Keratinocyte (primary cell): ENCODE results near the gene MGAT5. TPM values are rescaled to one million over a fixed set of nuclear protein-coding genes. Genes with fewer than 3 reads are reported as not detected.

Experiments
- DNase-seq: peaks from one replicate; pipeline ENCODE4 v3.0.0-alpha.2; 2011; ENCODE audit warnings: low read depth, missing footprints, low spot score
- FAIRE-seq: peaks from 2 replicates; lab custom pipeline; 2011; peaks lifted over from hg19 to GRCh38; lab: Jason Lieb, UNC
- H2AFZ ChIP-seq: 2 replicates; pipeline ENCODE4 v1.6.0; 2012; ENCODE audit warnings: low read length, control low read depth, inconsistent platforms; ENCODE audit not compliant: control insufficient read depth
- H3K27ac ChIP-seq: 2 replicates; pipeline ENCODE4 v1.5.1; 2011; ENCODE audit warnings: low read length; ENCODE audit not compliant: control insufficient read depth, insufficient read depth
- H3K27me3 ChIP-seq: 3 replicates; pipeline ENCODE4 v1.6.0; 2011; ENCODE audit warnings: low read length; ENCODE audit not compliant: control insufficient read depth, insufficient read depth; ENCODE audit errors: extremely low read depth
- H3K36me3 ChIP-seq, 2 experiments: 2 replicates in 1 of 2; 3 replicates in 1 of 2; pipeline ENCODE4 v1.5.1; 2011; ENCODE audit warnings: low read length in 2 of 2, mild to moderate bottlenecking in 1 of 2; ENCODE audit not compliant: control insufficient read depth in 2 of 2, insufficient read depth in 2 of 2; ENCODE audit errors: extremely low read depth in 1 of 2
- H3K4me1 ChIP-seq: 3 replicates; pipeline ENCODE4 v1.5.1; 2011; ENCODE audit warnings: low read length; ENCODE audit not compliant: control insufficient read depth, insufficient read depth; ENCODE audit errors: extremely low read depth
- H3K4me2 ChIP-seq: 3 replicates; pipeline ENCODE4 v1.6.0; 2011; ENCODE audit warnings: low read depth, low read length; ENCODE audit not compliant: control insufficient read depth, insufficient read depth; ENCODE audit errors: extremely low read depth
- H3K4me3 ChIP-seq, 3 experiments: fragments of 200-600 bp in 1 of 3; sonication (generic) in 1 of 3; 2 replicates in 2 of 3; 3 replicates in 1 of 3; pipeline ENCODE4 v1.5.1; 2011 to 2016; ENCODE audit warnings: low read length in 3 of 3, mild to moderate bottlenecking in 3 of 3, control low read depth in 2 of 3, inconsistent platforms in 1 of 3, low read depth in 1 of 3, mixed read lengths in 1 of 3, mixed run types in 1 of 3, moderate library complexity in 1 of 3; ENCODE audit not compliant: control insufficient read depth in 2 of 3, insufficient read depth in 2 of 3; ENCODE audit errors: extremely low read depth in 1 of 3
- H3K79me2 ChIP-seq: 2 replicates; pipeline ENCODE4 v1.6.0; 2012; ENCODE audit warnings: low read length; ENCODE audit not compliant: control insufficient read depth, insufficient read depth
- H3K9ac ChIP-seq: 3 replicates; pipeline ENCODE4 v1.6.0; 2011; ENCODE audit warnings: low read length; ENCODE audit not compliant: control insufficient read depth, insufficient read depth; ENCODE audit errors: extremely low read depth
- H3K9me1 ChIP-seq: 3 replicates; pipeline ENCODE4 v1.6.0; 2011; ENCODE audit warnings: low read length; ENCODE audit not compliant: control insufficient read depth, insufficient read depth; ENCODE audit errors: extremely low read depth
- H3K9me3 ChIP-seq: 2 replicates; pipeline ENCODE4 v1.5.1; 2012; ENCODE audit warnings: low read depth, low read length; ENCODE audit not compliant: control insufficient read depth
- H4K20me1 ChIP-seq: 3 replicates; pipeline ENCODE4 v1.6.0; 2011; ENCODE audit warnings: low read length; ENCODE audit not compliant: control insufficient read depth, insufficient read depth; ENCODE audit errors: extremely low read depth
- EZH2 ChIP-seq: IDR thresholded peaks from one replicate; pipeline ENCODE4 v1.6.1; 2012; ENCODE audit warnings: inconsistent platforms, mild to moderate bottlenecking, low read length, moderate library complexity
- dilution Hi-C: fragments of 300-500 bp; cut with MboI; formaldehyde crosslinking; loops from one replicate; pipeline ENCODE4 v1.7.0; 2020; ENCODE audit warnings: low sequenced_read_pairs; ENCODE audit not compliant: extremely low pct_ligation_motif_present
- polyA plus RNA-seq, 5 experiments: library from polyadenylated mRNA; depleted of rRNA in 3 of 5; stranded (reverse) in 3 of 5; stranded (forward) in 1 of 5; unstranded in 1 of 5; fragments of >200 nt; gene quantifications; 1 replicate in 1 of 5; 2 replicates in 3 of 5; 3 replicates in 1 of 5; pipeline versions ENCODE4 v1.2.1 to v1.2.3, GENCODE V29; 2011 to 2012; ENCODE audit warnings: missing spikeins in 2 of 5, low read depth in 1 of 5, low replicate concordance in 1 of 5
- TF ChIP-seq, protein P1 (sequence below), 3 experiments: IDR thresholded peaks in 1 of 3; conservative IDR thresholded peaks in 1 of 3; optimal IDR thresholded peaks in 1 of 3; 2 replicates in 2 of 3; 3 replicates in 1 of 3; pipeline versions ENCODE3 to v1.5.1; 2011; ENCODE audit warnings: low read length in 3 of 3, mild to moderate bottlenecking in 3 of 3, moderate library complexity in 2 of 3, control low read depth in 1 of 3, inconsistent platforms in 1 of 3; ENCODE audit not compliant: insufficient read depth in 2 of 3; ENCODE audit errors: extremely low read depth in 1 of 3

The MGAT5 gene
- polyA plus RNA-seq, 1 donor (not counting 4 experiments of a cell fraction or from before 2014, with no cell fraction given): 23.0 TPM

- H3K9me3 ChIP-seq: no peaks in the 10 kb centered on the region
- FAIRE-seq: no peak
- dilution Hi-C loops: no loop called here
- H3K4me3 ChIP-seq: no peak overlapping the region
- no peak overlapping the region for H3K27ac ChIP-seq
- no peak for DNase-seq
- TF ChIP-seq EZH2: no peak
- TF ChIP-seq, protein P1, sequence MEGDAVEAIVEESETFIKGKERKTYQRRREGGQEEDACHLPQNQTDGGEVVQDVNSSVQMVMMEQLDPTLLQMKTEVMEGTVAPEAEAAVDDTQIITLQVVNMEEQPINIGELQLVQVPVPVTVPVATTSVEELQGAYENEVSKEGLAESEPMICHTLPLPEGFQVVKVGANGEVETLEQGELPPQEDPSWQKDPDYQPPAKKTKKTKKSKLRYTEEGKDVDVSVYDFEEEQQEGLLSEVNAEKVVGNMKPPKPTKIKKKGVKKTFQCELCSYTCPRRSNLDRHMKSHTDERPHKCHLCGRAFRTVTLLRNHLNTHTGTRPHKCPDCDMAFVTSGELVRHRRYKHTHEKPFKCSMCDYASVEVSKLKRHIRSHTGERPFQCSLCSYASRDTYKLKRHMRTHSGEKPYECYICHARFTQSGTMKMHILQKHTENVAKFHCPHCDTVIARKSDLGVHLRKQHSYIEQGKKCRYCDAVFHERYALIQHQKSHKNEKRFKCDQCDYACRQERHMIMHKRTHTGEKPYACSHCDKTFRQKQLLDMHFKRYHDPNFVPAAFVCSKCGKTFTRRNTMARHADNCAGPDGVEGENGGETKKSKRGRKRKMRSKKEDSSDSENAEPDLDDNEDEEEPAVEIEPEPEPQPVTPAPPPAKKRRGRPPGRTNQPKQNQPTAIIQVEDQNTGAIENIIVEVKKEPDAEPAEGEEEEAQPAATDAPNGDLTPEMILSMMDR (optimal IDR thresholded peaks at IDR 0.05 in 1 of 3, IDR thresholded peaks at IDR 0.05 in 1 of 3, conservative IDR thresholded peaks at IDR 0.05 in 1 of 3; ENCODE audit: extremely low read depth in 1 of 3, insufficient read depth in 2 of 3, low read length in 3 of 3): no peak
- H3K36me3 ChIP-seq: peaks cover 0 to 2% of the 10 kb centered on the region in 2 experiments
- no peak overlapping the region for H3K9ac ChIP-seq
- no peaks in the 10 kb centered on the region for H3K9me1 ChIP-seq
- no peaks in the 10 kb centered on the region for H3K79me2 ChIP-seq
- H2AFZ ChIP-seq: no peak overlapping the region
- peaks cover 42% of the 10 kb centered on the region for H3K4me1 ChIP-seq
- H4K20me1 ChIP-seq: no peaks in the 10 kb centered on the region
- no peak overlapping the region for H3K4me2 ChIP-seq
- H3K27me3 ChIP-seq: no peaks in the 10 kb centered on the region
Observed at GRCh38 chr2:134410006-134410405, 156.1 kb downstream of the MGAT5 start.

- dilution Hi-C loops: no loop called here
- FAIRE-seq: no peak
- H3K4me1 ChIP-seq: peaks cover 34% of the 10 kb centered on the region
Observed at GRCh38 chr2:134410831-134411231, 157.0 kb downstream of the MGAT5 start.

More at GRCh38 chr2:134410831-134411231, 157.0 kb downstream of the MGAT5 start:
- no peaks in the 10 kb centered on the region for H3K9me3 ChIP-seq
- TF ChIP-seq, protein P1 (optimal IDR thresholded peaks at IDR 0.05 in 1 of 3, IDR thresholded peaks at IDR 0.05 in 1 of 3, conservative IDR thresholded peaks at IDR 0.05 in 1 of 3; ENCODE audit: extremely low read depth in 1 of 3, insufficient read depth in 2 of 3, low read length in 3 of 3): no peak
- TF ChIP-seq EZH2: no peak
- no peak overlapping the region for H3K4me3 ChIP-seq
- H3K9ac ChIP-seq: no peak overlapping the region
- peaks cover 0 to 2% of the 10 kb centered on the region in 2 experiments for H3K36me3 ChIP-seq
- H2AFZ ChIP-seq: no peak overlapping the region
- H4K20me1 ChIP-seq: no peaks in the 10 kb centered on the region
- H3K27me3 ChIP-seq: no peaks in the 10 kb centered on the region
- no peak overlapping the region for H3K27ac ChIP-seq
- DNase-seq: no peak
- H3K79me2 ChIP-seq: no peaks in the 10 kb centered on the region
- no peak overlapping the region for H3K4me2 ChIP-seq
- H3K9me1 ChIP-seq: no peaks in the 10 kb centered on the region
